ENCODE results near the gene ARHGAP6. TPM values are rescaled to one million over a fixed set of nuclear protein-coding genes. Genes with fewer than 3 reads are reported as not detected.
"Not testable (repeated sequence)": the region's sequence is repeated elsewhere in the genome, so short reads cannot be mapped to it uniquely, and the experiment has no call there.

The ARHGAP6 gene
- polyA plus RNA-seq, 4 donors: 1.1 to 3.5 (median 3.3) TPM; not detected in 1

- H3K27me3 ChIP-seq (ENCODE audit: control insufficient read depth in 3 of 3, insufficient read depth in 3 of 3, low read length in 3 of 3): no peaks in the 10 kb centered on the region
- H3K36me3 ChIP-seq (ENCODE audit: control insufficient read depth in 3 of 3, insufficient read depth in 2 of 3, low read depth in 1 of 3, low read length in 3 of 3): no peaks in the 10 kb centered on the region
- DNase-seq (no peak), FAIRE-seq (no peak)
- H3K4me1 ChIP-seq (ENCODE audit: control insufficient read depth in 3 of 3, insufficient read depth in 2 of 3, low read depth in 1 of 3, low read length in 2 of 3): no peaks in the 10 kb centered on the region
- no peak overlapping the region for H3K27ac ChIP-seq (ENCODE audit: low read depth in 1 of 3, low read length in 2 of 3)
- H3K9me3 ChIP-seq (ENCODE audit: control insufficient read depth in 2 of 2, insufficient read depth in 1 of 2, low read depth in 1 of 2, low read length in 1 of 2): no peaks in the 10 kb centered on the region
- no peak overlapping the region for H3K4me3 ChIP-seq (ENCODE audit: low read depth in 1 of 3, low read length in 3 of 3)
- WGBS, 3 donors: 67 to 81% (median 76%) methylated on average over 5 of the region's 5 CpGs
These were observed 37.3 kb downstream of the ARHGAP6 start for GRCh38 chrX:11628399-11628798.

GRCh38 chrX:11626351-11626750 lies 39.4 kb downstream of the ARHGAP6 start:
- DNase-seq (no peak), FAIRE-seq (no peak)
- Histone ChIP-seq H3K9me3 (ENCODE audit: control insufficient read depth in 2 of 2, insufficient read depth in 1 of 2, low read depth in 1 of 2, low read length in 1 of 2) (no peaks in the 10 kb centered on the region), H3K4me1 (ENCODE audit: control insufficient read depth in 3 of 3, insufficient read depth in 2 of 3, low read depth in 1 of 3, low read length in 2 of 3) (no peaks in the 10 kb centered on the region), H3K27ac (ENCODE audit: low read depth in 1 of 3, low read length in 2 of 3) (no peak overlapping the region), H3K36me3 (ENCODE audit: control insufficient read depth in 3 of 3, insufficient read depth in 2 of 3, low read depth in 1 of 3, low read length in 3 of 3) (no peaks in the 10 kb centered on the region), H3K4me3 (ENCODE audit: low read depth in 1 of 3, low read length in 3 of 3) (no peak overlapping the region), H3K27me3 (ENCODE audit: control insufficient read depth in 3 of 3, insufficient read depth in 3 of 3, low read length in 3 of 3) (no peaks in the 10 kb centered on the region)

GRCh38 chrX:11619441-11619840 lies 46.3 kb downstream of the ARHGAP6 start:
- WGBS, 3 donors: 47 to 62% (median 48%) methylated on average over 1 of the region's 1 CpG
- H3K4me3 ChIP-seq (ENCODE audit: low read depth in 1 of 3, low read length in 3 of 3): no peak overlapping the region
- no peaks in the 10 kb centered on the region for H3K4me1 ChIP-seq (ENCODE audit: control insufficient read depth in 3 of 3, insufficient read depth in 2 of 3, low read depth in 1 of 3, low read length in 2 of 3)
- no peaks in the 10 kb centered on the region for H3K27me3 ChIP-seq (ENCODE audit: control insufficient read depth in 3 of 3, insufficient read depth in 3 of 3, low read length in 3 of 3)
- no peaks in the 10 kb centered on the region for H3K36me3 ChIP-seq (ENCODE audit: control insufficient read depth in 3 of 3, insufficient read depth in 2 of 3, low read depth in 1 of 3, low read length in 3 of 3)
- H3K27ac ChIP-seq (ENCODE audit: low read depth in 1 of 3, low read length in 2 of 3): no peak overlapping the region
- DNase-seq (no peak), FAIRE-seq (no peak)
- no peaks in the 10 kb centered on the region for H3K9me3 ChIP-seq (ENCODE audit: control insufficient read depth in 2 of 2, insufficient read depth in 1 of 2, low read depth in 1 of 2, low read length in 1 of 2)

- FAIRE-seq; H3K27me3 ChIP-seq (ENCODE audit: control insufficient read depth in 3 of 3, insufficient read depth in 3 of 3, low read length in 3 of 3); H3K27ac ChIP-seq (ENCODE audit: low read depth in 1 of 3, low read length in 2 of 3); H3K36me3 ChIP-seq (ENCODE audit: control insufficient read depth in 3 of 3, insufficient read depth in 2 of 3, low read depth in 1 of 3, low read length in 3 of 3); H3K4me1 ChIP-seq (ENCODE audit: control insufficient read depth in 3 of 3, insufficient read depth in 2 of 3, low read depth in 1 of 3, low read length in 2 of 3); H3K4me3 ChIP-seq (ENCODE audit: low read depth in 1 of 3, low read length in 3 of 3); DNase-seq; H3K9me3 ChIP-seq (ENCODE audit: control insufficient read depth in 2 of 2, insufficient read depth in 1 of 2, low read depth in 1 of 2, low read length in 1 of 2): not testable (repeated sequence)
- WGBS, 3 donors: 63 to 92% (median 64%) methylated on average over 3 of the region's 3 CpGs
These were observed 51.5 kb downstream of the ARHGAP6 start for GRCh38 chrX:11614253-11614652.

- Histone ChIP-seq H3K4me1 (ENCODE audit: control insufficient read depth in 3 of 3, insufficient read depth in 2 of 3, low read depth in 1 of 3, low read length in 2 of 3) (no peaks in the 10 kb centered on the region), H3K36me3 (ENCODE audit: control insufficient read depth in 3 of 3, insufficient read depth in 2 of 3, low read depth in 1 of 3, low read length in 3 of 3) (no peaks in the 10 kb centered on the region), H3K27me3 (ENCODE audit: control insufficient read depth in 3 of 3, insufficient read depth in 3 of 3, low read length in 3 of 3) (no peaks in the 10 kb centered on the region), H3K27ac (ENCODE audit: low read depth in 1 of 3, low read length in 2 of 3) (no peak overlapping the region), H3K4me3 (ENCODE audit: low read depth in 1 of 3, low read length in 3 of 3) (no peak overlapping the region), H3K9me3 (ENCODE audit: control insufficient read depth in 2 of 2, insufficient read depth in 1 of 2, low read depth in 1 of 2, low read length in 1 of 2) (no peaks in the 10 kb centered on the region)
- WGBS, 3 donors: 13 to 27% (median 16%) methylated on average over 1 of the region's 1 CpG
- FAIRE-seq (no peak), DNase-seq (no peak)
These were observed 53.8 kb downstream of the ARHGAP6 start for GRCh38 chrX:11611965-11612364.

GRCh38 chrX:11611161-11611560 lies 54.6 kb downstream of the ARHGAP6 start:
- no peak for DNase-seq
- Histone ChIP-seq H3K4me3 (ENCODE audit: low read depth in 1 of 3, low read length in 3 of 3) (no peak overlapping the region), H3K9me3 (ENCODE audit: control insufficient read depth in 2 of 2, insufficient read depth in 1 of 2, low read depth in 1 of 2, low read length in 1 of 2) (no peaks in the 10 kb centered on the region), H3K4me1 (ENCODE audit: control insufficient read depth in 3 of 3, insufficient read depth in 2 of 3, low read depth in 1 of 3, low read length in 2 of 3) (no peaks in the 10 kb centered on the region), H3K36me3 (ENCODE audit: control insufficient read depth in 3 of 3, insufficient read depth in 2 of 3, low read depth in 1 of 3, low read length in 3 of 3) (no peaks in the 10 kb centered on the region), H3K27me3 (ENCODE audit: control insufficient read depth in 3 of 3, insufficient read depth in 3 of 3, low read length in 3 of 3) (no peaks in the 10 kb centered on the region), H3K27ac (ENCODE audit: low read depth in 1 of 3, low read length in 2 of 3) (no peak overlapping the region)
- no peak for FAIRE-seq
- 60 to 73% (median 73%) methylated on average over 1 of the region's 1 CpG for WGBS, 3 donors

- WGBS, 3 donors: 68 to 92% (median 86%) methylated on average over 2 of the region's 2 CpGs
- no peak for FAIRE-seq
- no peaks in the 10 kb centered on the region for H3K4me1 ChIP-seq (ENCODE audit: control insufficient read depth in 3 of 3, insufficient read depth in 2 of 3, low read depth in 1 of 3, low read length in 2 of 3)
- no peak for DNase-seq
- no peaks in the 10 kb centered on the region for H3K9me3 ChIP-seq (ENCODE audit: control insufficient read depth in 2 of 2, insufficient read depth in 1 of 2, low read depth in 1 of 2, low read length in 1 of 2)
- no peak overlapping the region for H3K27ac ChIP-seq (ENCODE audit: low read depth in 1 of 3, low read length in 2 of 3)
- no peaks in the 10 kb centered on the region for H3K36me3 ChIP-seq (ENCODE audit: control insufficient read depth in 3 of 3, insufficient read depth in 2 of 3, low read depth in 1 of 3, low read length in 3 of 3)
- H3K4me3 ChIP-seq (ENCODE audit: low read depth in 1 of 3, low read length in 3 of 3): no peak overlapping the region
- H3K27me3 ChIP-seq (ENCODE audit: control insufficient read depth in 3 of 3, insufficient read depth in 3 of 3, low read length in 3 of 3): no peaks in the 10 kb centered on the region
These were observed 56.6 kb downstream of the ARHGAP6 start for GRCh38 chrX:11609109-11609508.

- H3K4me1 ChIP-seq (ENCODE audit: control insufficient read depth in 3 of 3, insufficient read depth in 2 of 3, low read depth in 1 of 3, low read length in 2 of 3): no peaks in the 10 kb centered on the region
- DNase-seq (no peak), FAIRE-seq (no peak)
- H3K27me3 ChIP-seq (ENCODE audit: control insufficient read depth in 3 of 3, insufficient read depth in 3 of 3, low read length in 3 of 3): no peaks in the 10 kb centered on the region
- no peak overlapping the region for H3K4me3 ChIP-seq (ENCODE audit: low read depth in 1 of 3, low read length in 3 of 3)
- no peak overlapping the region for H3K27ac ChIP-seq (ENCODE audit: low read depth in 1 of 3, low read length in 2 of 3)
- no peaks in the 10 kb centered on the region for H3K36me3 ChIP-seq (ENCODE audit: control insufficient read depth in 3 of 3, insufficient read depth in 2 of 3, low read depth in 1 of 3, low read length in 3 of 3)
- H3K9me3 ChIP-seq (ENCODE audit: control insufficient read depth in 2 of 2, insufficient read depth in 1 of 2, low read depth in 1 of 2, low read length in 1 of 2): no peaks in the 10 kb centered on the region
These were observed 59.3 kb downstream of the ARHGAP6 start for GRCh38 chrX:11606408-11606807.

- FAIRE-seq: no peak
- DNase-seq: no peak
- 54 to 85% (median 83%) methylated on average over 2 to 3 of the region's 3 CpGs for WGBS, 3 donors
- no peaks in the 10 kb centered on the region for H3K9me3 ChIP-seq (ENCODE audit: control insufficient read depth in 2 of 2, insufficient read depth in 1 of 2, low read depth in 1 of 2, low read length in 1 of 2)
- H3K36me3 ChIP-seq (ENCODE audit: control insufficient read depth in 3 of 3, insufficient read depth in 2 of 3, low read depth in 1 of 3, low read length in 3 of 3): no peaks in the 10 kb centered on the region
- no peak overlapping the region for H3K27ac ChIP-seq (ENCODE audit: low read depth in 1 of 3, low read length in 2 of 3)
- no peak overlapping the region for H3K4me3 ChIP-seq (ENCODE audit: low read depth in 1 of 3, low read length in 3 of 3)
- no peaks in the 10 kb centered on the region for H3K27me3 ChIP-seq (ENCODE audit: control insufficient read depth in 3 of 3, insufficient read depth in 3 of 3, low read length in 3 of 3)
- no peaks in the 10 kb centered on the region for H3K4me1 ChIP-seq (ENCODE audit: control insufficient read depth in 3 of 3, insufficient read depth in 2 of 3, low read depth in 1 of 3, low read length in 2 of 3)
These were observed 65.1 kb downstream of the ARHGAP6 start for GRCh38 chrX:11600578-11600977.
